HepG2 (cell line): Measurements from ENCODE around the gene ARL6IP4. TPM values are rescaled to one million over a fixed set of nuclear protein-coding genes. Genes with fewer than 3 reads are reported as not detected.

Source experiments
- CEBPB ChIP-seq: IDR thresholded peaks from 2 replicates; pipeline ENCODE4 v1.6.1; 2011; ENCODE audit warnings: low read depth, low read length, improper control_type of control experiment, borderline replicate concordance
- CREB1 ChIP-seq, 2 experiments: fragments of 450-650 bp in 1 of 2; IDR thresholded peaks; 2 replicates each; pipeline ENCODE4 v1.6.1; 2016 to 2017; ENCODE audit warnings: control low read depth in 1 of 2, mild to moderate bottlenecking in 1 of 2, missing compliant biosample characterization in 1 of 2, missing genetic modification characterization in 1 of 2
- FOSL2 ChIP-seq: sonication (generic); formaldehyde crosslinking; IDR thresholded peaks from 2 replicates; pipeline ENCODE4 v1.4.0; 2020; ENCODE audit warnings: missing genetic modification reagents
- FOXK2 ChIP-seq: fragments of 450-650 bp; IDR thresholded peaks from 2 replicates; pipeline ENCODE4 v1.6.1; 2016
- KLF12 ChIP-seq: sonication (generic); formaldehyde crosslinking; IDR thresholded peaks from 2 replicates; pipeline ENCODE4 v1.4.0; 2020; ENCODE audit warnings: missing genetic modification reagents, borderline replicate concordance
- MAF1 ChIP-seq: sonication (generic); formaldehyde crosslinking; IDR thresholded peaks from 2 replicates; pipeline ENCODE4 v1.5.0; 2020; ENCODE audit warnings: missing genetic modification reagents, borderline replicate concordance
- NCOA5 ChIP-seq: sonication (generic); formaldehyde crosslinking; IDR thresholded peaks from 2 replicates; pipeline ENCODE4 v1.4.0; 2020; ENCODE audit warnings: missing genetic modification reagents
- NFKB2 ChIP-seq: sonication (generic); formaldehyde crosslinking; IDR thresholded peaks from 2 replicates; pipeline ENCODE4 v1.4.0; 2020; ENCODE audit warnings: missing genetic modification reagents, borderline replicate concordance
- NFYB ChIP-seq: sonication (generic); formaldehyde crosslinking; IDR thresholded peaks from 2 replicates; pipeline ENCODE4 v1.4.0; 2020; ENCODE audit warnings: missing genetic modification reagents
- PATZ1 ChIP-seq: sonication (generic); formaldehyde crosslinking; IDR thresholded peaks from 2 replicates; pipeline ENCODE4 v1.4.0; 2020; ENCODE audit warnings: missing genetic modification reagents
- POLR2G ChIP-seq: fragments of 200-400 bp; formaldehyde crosslinking; IDR thresholded peaks from 2 replicates; pipeline ENCODE4 v1.6.1; 2018; ENCODE audit warnings: mild to moderate bottlenecking, low read depth, low read length, moderate library complexity
- TEAD3 ChIP-seq: optimal IDR thresholded peaks from 2 replicates; pipeline ENCODE3; 2016; ENCODE audit warnings: borderline replicate concordance
- ZNF235 ChIP-seq: sonication (generic); formaldehyde crosslinking; IDR thresholded peaks from 2 replicates; pipeline ENCODE4 v1.8.1; 2023; ENCODE audit warnings: mild to moderate bottlenecking, missing genetic modification reagents, borderline replicate concordance
- ZNF512B ChIP-seq: sonication (generic); formaldehyde crosslinking; IDR thresholded peaks from 2 replicates; pipeline ENCODE4 v1.5.1; 2020; ENCODE audit warnings: missing genetic modification reagents, mild to moderate bottlenecking, borderline replicate concordance
- ZNF589 ChIP-seq: sonication (generic); formaldehyde crosslinking; conservative IDR thresholded peaks from 2 replicates; pipeline ENCODE4 v1.8.0; 2022; ENCODE audit warnings: mild to moderate bottlenecking, moderate library complexity, missing genetic modification reagents
- ZNF670 ChIP-seq: sonication (generic); formaldehyde crosslinking; IDR thresholded peaks from 2 replicates; pipeline ENCODE4 v1.8.0; 2022; ENCODE audit warnings: mild to moderate bottlenecking, missing genetic modification reagents, borderline replicate concordance
- ZNF672 ChIP-seq: sonication (generic); formaldehyde crosslinking; IDR thresholded peaks from 2 replicates; pipeline ENCODE4 v1.8.1; 2022; ENCODE audit warnings: missing genetic modification reagents
- ZNF879 ChIP-seq: sonication (generic); formaldehyde crosslinking; IDR thresholded peaks from 2 replicates; pipeline ENCODE4 v1.8.1; 2023; ENCODE audit warnings: missing genetic modification reagents
- ZSCAN25 ChIP-seq: sonication (generic); formaldehyde crosslinking; IDR thresholded peaks from 2 replicates; pipeline ENCODE4 v1.8.0; 2022; ENCODE audit warnings: mild to moderate bottlenecking, missing genetic modification reagents
- polyA plus RNA-seq, 8 experiments: library from polyadenylated mRNA; depleted of rRNA in 3 of 8; stranded (reverse) in 7 of 8; unstranded in 1 of 8; fragments of >200 nt; fragmentation: Illumina TruSeq in 4 of 8; extraction: Trizol in 4 of 8; gene quantifications; 2 replicates each; pipeline versions ENCODE4 v1.2.1 to v1.2.3, GENCODE V29; 2011 to 2016; ENCODE audit warnings: low read depth in 4 of 8, missing spikeins in 1 of 8, mixed read lengths in 1 of 8; ENCODE audit not compliant: insufficient read depth in 1 of 8
- total RNA-seq, 5 experiments: library from RNA; depleted of rRNA; stranded (reverse); fragments of >200 nt; fragmentation: Illumina TruSeq; extraction: Trizol; gene quantifications; 2 replicates each; pipeline ENCODE4 v1.2.3, GENCODE V29; 2016; ENCODE audit warnings: low read depth in 1 of 5
- TF ChIP-seq, protein P1 (sequence below): sonication (generic); formaldehyde crosslinking; conservative IDR thresholded peaks from 2 replicates; pipeline ENCODE4 v1.4.0; 2020; ENCODE audit warnings: mild to moderate bottlenecking, missing genetic modification reagents, moderate library complexity

Gene ARL6IP4
- total and polyA plus RNA-seq, 2 of the 13 experiments (the other 11 are each of a cell fraction or from before 2014, with no cell fraction given): 155 to 220 TPM

- 0 out of 2 replicates have a peak, but pooled peaks have one; percentile 50 for TF ChIP-seq CREB1 (IDR thresholded peaks at IDR 0.05)
- no peak; the same call in none of the 2 replicates for TF ChIP-seq CREB1 (CRISPR knock-in tag; IDR thresholded peaks at IDR 0.05)
- no peak for TF ChIP-seq ZNF672 (CRISPR knock-in tag)
- no peak for TF ChIP-seq ZNF879
- peak; percentile 17; the same call in 1 of the 2 replicates for TF ChIP-seq ZSCAN25 (CRISPR knock-in tag)
- TF ChIP-seq ZNF670 (CRISPR knock-in tag): peak; percentile 75; the same call in 1 of the 2 replicates
- TF ChIP-seq NFYB: peak; percentile 67
- peak; percentile 11; the same call in 1 of the 2 replicates for TF ChIP-seq NFKB2
- peak; percentile 65 for TF ChIP-seq PATZ1 (CRISPR knock-in tag)
- no peak for TF ChIP-seq MAF1 (CRISPR knock-in tag)
- TF ChIP-seq FOXK2: 0 out of 2 replicates have a peak, but pooled peaks have one; percentile 21
- no peak for TF ChIP-seq NCOA5 (CRISPR knock-in tag)
- TF ChIP-seq POLR2G: peak; percentile 68; the same call in 1 of the 2 replicates
- peak; percentile 54; the same call in 1 of the 2 replicates for TF ChIP-seq KLF12 (CRISPR knock-in tag)
- peak; percentile 46 for TF ChIP-seq TEAD3 (CRISPR knock-in tag)
- peak; percentile 47 for TF ChIP-seq FOSL2 (CRISPR knock-in tag)
- no peak for TF ChIP-seq ZNF512B (CRISPR knock-in tag)
- no peak for TF ChIP-seq ZNF589
- TF ChIP-seq ZNF235: no peak
- TF ChIP-seq CEBPB: peak; percentile 62; the same call in 1 of the 2 replicates
- TF ChIP-seq, protein P1, sequence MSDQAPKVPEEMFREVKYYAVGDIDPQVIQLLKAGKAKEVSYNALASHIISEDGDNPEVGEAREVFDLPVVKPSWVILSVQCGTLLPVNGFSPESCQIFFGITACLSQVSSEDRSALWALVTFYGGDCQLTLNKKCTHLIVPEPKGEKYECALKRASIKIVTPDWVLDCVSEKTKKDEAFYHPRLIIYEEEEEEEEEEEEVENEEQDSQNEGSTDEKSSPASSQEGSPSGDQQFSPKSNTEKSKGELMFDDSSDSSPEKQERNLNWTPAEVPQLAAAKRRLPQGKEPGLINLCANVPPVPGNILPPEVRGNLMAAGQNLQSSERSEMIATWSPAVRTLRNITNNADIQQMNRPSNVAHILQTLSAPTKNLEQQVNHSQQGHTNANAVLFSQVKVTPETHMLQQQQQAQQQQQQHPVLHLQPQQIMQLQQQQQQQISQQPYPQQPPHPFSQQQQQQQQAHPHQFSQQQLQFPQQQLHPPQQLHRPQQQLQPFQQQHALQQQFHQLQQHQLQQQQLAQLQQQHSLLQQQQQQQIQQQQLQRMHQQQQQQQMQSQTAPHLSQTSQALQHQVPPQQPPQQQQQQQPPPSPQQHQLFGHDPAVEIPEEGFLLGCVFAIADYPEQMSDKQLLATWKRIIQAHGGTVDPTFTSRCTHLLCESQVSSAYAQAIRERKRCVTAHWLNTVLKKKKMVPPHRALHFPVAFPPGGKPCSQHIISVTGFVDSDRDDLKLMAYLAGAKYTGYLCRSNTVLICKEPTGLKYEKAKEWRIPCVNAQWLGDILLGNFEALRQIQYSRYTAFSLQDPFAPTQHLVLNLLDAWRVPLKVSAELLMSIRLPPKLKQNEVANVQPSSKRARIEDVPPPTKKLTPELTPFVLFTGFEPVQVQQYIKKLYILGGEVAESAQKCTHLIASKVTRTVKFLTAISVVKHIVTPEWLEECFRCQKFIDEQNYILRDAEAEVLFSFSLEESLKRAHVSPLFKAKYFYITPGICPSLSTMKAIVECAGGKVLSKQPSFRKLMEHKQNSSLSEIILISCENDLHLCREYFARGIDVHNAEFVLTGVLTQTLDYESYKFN (CRISPR knock-in tag): 0 out of 2 replicates have a peak, but pooled peaks have one; percentile 19
Observed at GRCh38 chr12:122974274-122974891, 6.1 kb upstream of the ARL6IP4 start (continued).
